GM12892 (cell line): Measurements from ENCODE around the gene CD3E.

Experiments
- POLR2A ChIP-seq: IDR thresholded peaks from 2 replicates; pipeline ENCODE4 v1.6.1; 2011; ENCODE audit warnings: low read depth, low read length, control low read depth
- POLR2AphosphoS5 ChIP-seq: IDR thresholded peaks from 2 replicates; pipeline ENCODE4 v1.6.1; 2011; ENCODE audit warnings: low read depth, low read length, control low read depth

GRCh38 chr11:118341261-118341660, 36.7 kb downstream of the CD3E start:
- TF ChIP-seq POLR2A (no peak), POLR2AphosphoS5 (no peak)
